HepG2 (cell line): ENCODE data around the gene CDH22. TPM values are rescaled to one million over a fixed set of nuclear protein-coding genes. Genes with fewer than 3 reads are reported as not detected.

Source experiments
- DR1 ChIP-seq: sonication (generic); formaldehyde crosslinking; IDR thresholded peaks from 2 replicates; pipeline ENCODE4 v1.8.0; 2021; ENCODE audit warnings: mild to moderate bottlenecking, missing genetic modification reagents, inconsistent platforms
- GATA4 ChIP-seq: sonication (generic); IDR thresholded peaks from 2 replicates; pipeline ENCODE4 v1.6.1; 2016; ENCODE audit warnings: antibody characterized with exemption, low read depth, borderline replicate concordance
- GATAD1 ChIP-seq: IDR thresholded peaks from 2 replicates; pipeline ENCODE4 v1.6.1; 2016; ENCODE audit warnings: missing genetic modification reagents, missing compliant biosample characterization
- HES4 ChIP-seq: sonication (generic); formaldehyde crosslinking; IDR thresholded peaks from 2 replicates; pipeline ENCODE4 v1.9.0; 2021; ENCODE audit warnings: mild to moderate bottlenecking, missing genetic modification reagents, borderline replicate concordance
- HMG20A ChIP-seq: IDR thresholded peaks from 2 replicates; pipeline ENCODE4 v1.6.1; 2016; ENCODE audit warnings: borderline replicate concordance
- HMGXB3 ChIP-seq: sonication (generic); formaldehyde crosslinking; IDR thresholded peaks from 2 replicates; pipeline ENCODE4 v1.4.0; 2020; ENCODE audit warnings: missing genetic modification reagents, borderline replicate concordance
- MED1 ChIP-seq: sonication (generic); formaldehyde crosslinking; IDR thresholded peaks from 2 replicates; pipeline ENCODE4 v1.4.0; 2020; ENCODE audit warnings: missing genetic modification reagents
- NFIB ChIP-seq: sonication (generic); formaldehyde crosslinking; IDR thresholded peaks from 2 replicates; pipeline ENCODE4 v1.9.0; 2021; ENCODE audit warnings: missing genetic modification reagents, mild to moderate bottlenecking, borderline replicate concordance
- NKX3-1 ChIP-seq: sonication (generic); formaldehyde crosslinking; IDR thresholded peaks from 2 replicates; pipeline ENCODE4 v1.5.0; 2020; ENCODE audit warnings: missing genetic modification reagents
- PCBP2 ChIP-seq: fragments of 200-400 bp; formaldehyde crosslinking; optimal IDR thresholded peaks from 2 replicates; pipeline ENCODE3; 2018; ENCODE audit warnings: low read length, low read depth; ENCODE audit not compliant: poor library complexity, severe bottlenecking
- TFDP1 ChIP-seq: IDR thresholded peaks from 2 replicates; pipeline ENCODE4 v1.6.1; 2016; ENCODE audit warnings: missing compliant biosample characterization, missing genetic modification reagents, borderline replicate concordance
- TFDP2 ChIP-seq: sonication (generic); formaldehyde crosslinking; IDR thresholded peaks from 2 replicates; pipeline ENCODE4 v1.4.0; 2020; ENCODE audit warnings: missing genetic modification reagents
- WIZ ChIP-seq: sonication (generic); formaldehyde crosslinking; IDR thresholded peaks from 2 replicates; pipeline ENCODE4 v1.5.1; 2020; ENCODE audit warnings: mild to moderate bottlenecking, missing genetic modification reagents
- ZBTB2 ChIP-seq: sonication (generic); formaldehyde crosslinking; IDR thresholded peaks from 2 replicates; pipeline ENCODE4 v1.8.0; 2022; ENCODE audit warnings: low read depth, missing genetic modification reagents
- ZFY ChIP-seq: sonication (generic); formaldehyde crosslinking; IDR thresholded peaks from 2 replicates; pipeline ENCODE4 v1.4.0; 2020; ENCODE audit warnings: missing genetic modification reagents
- ZNF143 ChIP-seq: sonication (generic); formaldehyde crosslinking; IDR thresholded peaks from 2 replicates; pipeline ENCODE4 v1.4.0; 2020; ENCODE audit warnings: missing genetic modification reagents
- ZNF207 ChIP-seq: fragments of 450-650 bp; IDR thresholded peaks from 2 replicates; pipeline ENCODE4 v1.6.1; 2016; ENCODE audit warnings: antibody characterized with exemption, borderline replicate concordance
- ZNF441 ChIP-seq: sonication (generic); formaldehyde crosslinking; IDR thresholded peaks from 2 replicates; pipeline ENCODE4 v1.7.0; 2021; ENCODE audit warnings: missing genetic modification reagents, borderline replicate concordance
- ZNF576 ChIP-seq: sonication (generic); formaldehyde crosslinking; IDR thresholded peaks from 2 replicates; pipeline ENCODE4 v1.4.0; 2020; ENCODE audit warnings: mild to moderate bottlenecking, missing genetic modification reagents
- ZNF580 ChIP-seq: IDR thresholded peaks from 2 replicates; pipeline ENCODE4 v1.6.1; 2016; ENCODE audit warnings: low read depth, borderline replicate concordance
- ZNF790 ChIP-seq: sonication (generic); formaldehyde crosslinking; IDR thresholded peaks from 2 replicates; pipeline ENCODE4 v1.8.0; 2022; ENCODE audit warnings: missing genetic modification reagents, mild to moderate bottlenecking, borderline replicate concordance
- ZNF839 ChIP-seq: sonication (generic); formaldehyde crosslinking; IDR thresholded peaks from 2 replicates; pipeline ENCODE4 v1.4.0; 2020; ENCODE audit warnings: missing genetic modification reagents, mild to moderate bottlenecking, borderline replicate concordance
- ZSCAN25 ChIP-seq: sonication (generic); formaldehyde crosslinking; IDR thresholded peaks from 2 replicates; pipeline ENCODE4 v1.8.0; 2022; ENCODE audit warnings: mild to moderate bottlenecking, missing genetic modification reagents
- polyA plus RNA-seq, 8 experiments: library from polyadenylated mRNA; depleted of rRNA in 3 of 8; stranded (reverse) in 7 of 8; unstranded in 1 of 8; fragments of >200 nt; fragmentation: Illumina TruSeq in 4 of 8; extraction: Trizol in 4 of 8; gene quantifications; 2 replicates each; pipeline versions ENCODE4 v1.2.1 to v1.2.3, GENCODE V29; 2011 to 2016; ENCODE audit warnings: low read depth in 4 of 8, missing spikeins in 1 of 8, mixed read lengths in 1 of 8; ENCODE audit not compliant: insufficient read depth in 1 of 8
- total RNA-seq, 5 experiments: library from RNA; depleted of rRNA; stranded (reverse); fragments of >200 nt; fragmentation: Illumina TruSeq; extraction: Trizol; gene quantifications; 2 replicates each; pipeline ENCODE4 v1.2.3, GENCODE V29; 2016; ENCODE audit warnings: low read depth in 1 of 5

Gene CDH22
- total and polyA plus RNA-seq, 2 of the 13 experiments (the other 11 are each of a cell fraction or from before 2014, with no cell fraction given), result not detected

- TF ChIP-seq HMGXB3 (CRISPR knock-in tag) (no peak), TFDP1 (CRISPR knock-in tag) (no peak), ZBTB2 (CRISPR knock-in tag) (no peak), ZNF790 (CRISPR knock-in tag) (no peak), PCBP2 (no peak), ZNF441 (no peak), NFIB (CRISPR knock-in tag) (no peak), HMG20A (CRISPR knock-in tag) (no peak), ZNF576 (CRISPR knock-in tag) (no peak), ZNF580 (CRISPR knock-in tag) (no peak), GATAD1 (CRISPR knock-in tag) (no peak), ZNF207 (no peak), HES4 (CRISPR knock-in tag) (no peak), ZFY (CRISPR knock-in tag) (0 out of 2 replicates have a peak, but pooled peaks have one; percentile 30), GATA4 (no peak), MED1 (0 out of 2 replicates have a peak, but pooled peaks have one; percentile 20), TFDP2 (CRISPR knock-in tag) (no peak), WIZ (CRISPR knock-in tag) (no peak), ZNF839 (CRISPR knock-in tag) (no peak), NKX3-1 (CRISPR knock-in tag) (0 out of 2 replicates have a peak, but pooled peaks have one; percentile 40), ZNF143 (CRISPR knock-in tag) (no peak), ZSCAN25 (no peak), DR1 (no peak)
These were observed 156.4 kb downstream of the CDH22 start (continued) for GRCh38 chr20:46151936-46152335.
